Mesenchymal stem cell (in vitro differentiated cells and primary cell): Measurements from ENCODE around the gene DNAH14.
A peak's percentile ranks its signal among the peaks of the same experiment; 100 is the strongest.

ENCODE experiments used
- DNase-seq: peaks from one replicate; pipeline ENCODE4 v3.0.0-alpha.2; 2013
- H2AFZ ChIP-seq: one replicate; pipeline ENCODE4 v1.6.1; 2013; ENCODE audit warnings: low read depth, mild to moderate bottlenecking, control low read depth, inconsistent platforms, low read length, moderate library complexity
- H2AK5ac ChIP-seq: 2 replicates; pipeline ENCODE4 v1.6.1; 2013; ENCODE audit warnings: low read length, moderate library complexity, mild to moderate bottlenecking, inconsistent platforms; ENCODE audit not compliant: severe bottlenecking
- H2BK120ac ChIP-seq: one replicate; pipeline ENCODE4 v1.6.1; 2013; ENCODE audit warnings: low read depth, mild to moderate bottlenecking, inconsistent platforms, low read length, moderate library complexity
- H2BK12ac ChIP-seq, 2 experiments: one replicate each; pipeline ENCODE4 v1.6.1; 2013; ENCODE audit warnings: inconsistent platforms in 2 of 2, low read length in 2 of 2, mild to moderate bottlenecking in 2 of 2, moderate library complexity in 2 of 2, control low read depth in 1 of 2
- H2BK15ac ChIP-seq: one replicate; pipeline ENCODE4 v1.6.1; 2013; ENCODE audit warnings: mild to moderate bottlenecking, low read depth, inconsistent platforms; ENCODE audit not compliant: poor library complexity, severe bottlenecking
- H2BK5ac ChIP-seq: 2 replicates; pipeline ENCODE4 v1.6.1; 2013; ENCODE audit warnings: low read depth, mild to moderate bottlenecking, low read length, control low read depth, inconsistent platforms; ENCODE audit not compliant: poor library complexity, severe bottlenecking
- H3K14ac ChIP-seq, 2 experiments: one replicate each; pipeline ENCODE4 v1.6.1; 2013; ENCODE audit warnings: inconsistent platforms in 2 of 2, low read length in 2 of 2, control low read depth in 1 of 2, mild to moderate bottlenecking in 1 of 2, moderate library complexity in 1 of 2
- H3K18ac ChIP-seq, 2 experiments: one replicate each; pipeline ENCODE4 v1.6.1; 2013; ENCODE audit warnings: inconsistent platforms in 2 of 2, low read length in 2 of 2, control low read depth in 1 of 2, low read depth in 1 of 2, mild to moderate bottlenecking in 1 of 2
- H3K23ac ChIP-seq, 2 experiments: one replicate each; pipeline ENCODE4 v1.6.1; 2013; ENCODE audit warnings: inconsistent platforms in 2 of 2, low read length in 2 of 2, mild to moderate bottlenecking in 2 of 2, moderate library complexity in 2 of 2, control low read depth in 1 of 2
- H3K27ac ChIP-seq: 2 replicates; pipeline ENCODE4 v1.5.1; 2013; ENCODE audit warnings: mild to moderate bottlenecking, moderate library complexity, low read length, control low read depth, inconsistent platforms; ENCODE audit not compliant: poor library complexity, severe bottlenecking
- H3K27me3 ChIP-seq, 2 experiments: 2 replicates each; pipeline versions ENCODE4 v1.6.1 to v1.7.0; 2013; ENCODE audit warnings: low read length in 2 of 2, mild to moderate bottlenecking in 2 of 2, moderate library complexity in 2 of 2, control low read depth in 1 of 2, inconsistent platforms in 1 of 2; ENCODE audit not compliant: control insufficient read depth in 1 of 2, insufficient read depth in 1 of 2
- H3K36me3 ChIP-seq, 2 experiments: 2 replicates each; pipeline versions ENCODE4 v1.6.1 to v1.7.0; 2013; ENCODE audit warnings: low read length in 2 of 2, control low read depth in 1 of 2, inconsistent platforms in 1 of 2, low read depth in 1 of 2, mild to moderate bottlenecking in 1 of 2; ENCODE audit not compliant: insufficient read depth in 2 of 2, control insufficient read depth in 1 of 2
- H3K4ac ChIP-seq, 2 experiments: one replicate each; pipeline ENCODE4 v1.6.1; 2013; ENCODE audit warnings: inconsistent platforms in 2 of 2, low read length in 2 of 2, mild to moderate bottlenecking in 2 of 2, moderate library complexity in 2 of 2, control low read depth in 1 of 2, low read depth in 1 of 2
- H3K4me1 ChIP-seq: 2 replicates; pipeline ENCODE4 v1.6.1; 2013; ENCODE audit warnings: low read depth, low read length, control low read depth; ENCODE audit not compliant: control insufficient read depth, insufficient read depth
- H3K4me2 ChIP-seq: 2 replicates; pipeline ENCODE4 v1.6.1; 2013; ENCODE audit warnings: low read length, mild to moderate bottlenecking, inconsistent platforms; ENCODE audit not compliant: poor library complexity, severe bottlenecking
- H3K4me3 ChIP-seq, 2 experiments: 2 replicates each; pipeline versions ENCODE4 v1.5.1 to v1.7.0; 2013; ENCODE audit warnings: low read length in 2 of 2, mild to moderate bottlenecking in 2 of 2, control low read depth in 1 of 2, low read depth in 1 of 2; ENCODE audit not compliant: insufficient read depth in 1 of 2
- H3K79me1 ChIP-seq: replicated peaks from 2 replicates; pipeline ENCODE4 v1.6.1; 2013; ENCODE audit warnings: mild to moderate bottlenecking, control low read depth, low read length, inconsistent platforms; ENCODE audit not compliant: poor library complexity, severe bottlenecking
- H3K9ac ChIP-seq: 2 replicates; pipeline ENCODE4 v1.7.0; 2013; ENCODE audit warnings: mild to moderate bottlenecking, low read length, moderate library complexity
- H3K9me3 ChIP-seq: 2 replicates; pipeline ENCODE4 v1.7.0; 2013; ENCODE audit warnings: mild to moderate bottlenecking, low read length; ENCODE audit not compliant: control insufficient read depth
- H4K8ac ChIP-seq: one replicate; pipeline ENCODE4 v1.6.1; 2013; ENCODE audit warnings: inconsistent platforms, mild to moderate bottlenecking, low read length, moderate library complexity
- H4K91ac ChIP-seq: one replicate; pipeline ENCODE4 v1.6.1; 2013; ENCODE audit warnings: mild to moderate bottlenecking, low read length, inconsistent platforms
- WGBS: methylation state at CpG from one replicate; pipeline ENCODE4 v1.1.7; 2013; ENCODE audit warnings: mixed read lengths; 5-methylcytosine and 5-hydroxymethylcytosine counted together

Gene DNAH14

DNA sequence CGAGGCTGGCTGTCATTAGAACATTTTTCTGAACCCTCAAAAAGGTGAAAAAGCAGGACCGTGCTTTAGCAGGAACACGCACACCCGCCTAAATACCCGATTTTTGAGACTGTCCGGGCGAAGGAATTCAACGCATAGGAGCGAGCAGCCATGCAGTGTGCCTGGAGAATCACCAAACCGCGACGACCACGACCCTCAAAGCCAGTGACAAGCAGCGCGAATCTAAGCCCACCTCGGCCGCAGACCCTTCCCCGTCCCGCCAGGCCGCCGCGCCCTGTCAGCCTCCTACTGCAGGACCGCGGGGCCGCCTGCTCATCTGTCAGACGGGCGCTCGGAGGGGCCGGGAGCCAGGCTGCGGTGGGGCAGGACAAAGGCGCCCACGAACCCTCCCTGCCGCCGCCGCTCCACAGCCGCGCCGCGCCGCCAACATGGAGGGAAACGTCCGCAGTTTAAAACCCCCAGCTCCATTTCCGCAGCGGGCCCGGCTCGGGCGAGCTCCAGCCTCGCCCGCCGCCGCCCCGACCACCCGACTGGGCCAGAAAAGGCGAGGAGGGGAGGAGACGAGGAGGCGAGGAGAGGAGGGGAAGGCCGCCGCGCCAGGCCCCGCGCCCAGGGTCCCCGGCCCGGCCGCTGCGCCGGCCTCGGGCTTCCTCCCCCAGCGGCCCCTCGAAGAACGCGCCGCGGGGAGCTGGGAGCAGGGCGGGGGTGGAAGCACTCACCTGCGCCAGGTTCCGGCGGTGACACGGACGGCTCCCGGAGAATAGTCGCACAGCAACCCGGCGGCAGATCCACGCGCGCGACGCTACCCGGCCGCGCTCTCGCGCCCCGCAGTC lies 498.0 kb downstream of the DNAH14 start, which contains the start of gene LBR:
LBR (minus strand) TSS at position 804 of the 833 bp plus-strand sequence. CDS start 3,963 bp downstream, outside the sequence.
- peak within 1 kb of the TSS; percentile 87 for H2BK15ac ChIP-seq
- peak within 1 kb of the TSS; percentile 87 for H4K91ac ChIP-seq
- peak within 1 kb of the TSS; percentile 71 for H2BK120ac ChIP-seq
- peak within 1 kb of the TSS; percentile 83 for H3K27ac ChIP-seq
- H3K27me3 ChIP-seq: no peaks in the 10 kb centered on the region
- peaks cover 0 to 6% of the 10 kb centered on the region in 2 experiments for H3K36me3 ChIP-seq
- WGBS: under 1% methylated on average over 46 of the region's 94 CpGs
- peaks cover 10% of the 10 kb centered on the region for H3K4me1 ChIP-seq
- peak within 1 kb of the TSS in 1 of 2 experiments; percentile 86 for H3K14ac ChIP-seq
- H3K4me3 ChIP-seq: peak within 1 kb of the TSS; percentile 94 to 95
- peaks cover 2% of the 10 kb centered on the region for H3K79me1 ChIP-seq
- H3K4ac ChIP-seq: peak within 1 kb of the TSS; percentile 57 to 82
- DNase-seq: peak; percentile 62
- H3K18ac ChIP-seq: peak within 1 kb of the TSS; percentile 84 to 97
- no peak within 1 kb of the TSS for H2AK5ac ChIP-seq
- H2AFZ ChIP-seq: peak within 1 kb of the TSS; percentile 81
- no peak within 1 kb of the TSS for H2BK12ac ChIP-seq
- H3K4me2 ChIP-seq: peak within 1 kb of the TSS; percentile 92
- H3K9ac ChIP-seq: peak within 1 kb of the TSS; percentile 87
- H2BK5ac ChIP-seq: no peak within 1 kb of the TSS
- H3K9me3 ChIP-seq: no peaks in the 10 kb centered on the region
- H3K23ac ChIP-seq: peak within 1 kb of the TSS in 1 of 2 experiments; percentile 48
- H4K8ac ChIP-seq: peak within 1 kb of the TSS; percentile 84

DNA sequence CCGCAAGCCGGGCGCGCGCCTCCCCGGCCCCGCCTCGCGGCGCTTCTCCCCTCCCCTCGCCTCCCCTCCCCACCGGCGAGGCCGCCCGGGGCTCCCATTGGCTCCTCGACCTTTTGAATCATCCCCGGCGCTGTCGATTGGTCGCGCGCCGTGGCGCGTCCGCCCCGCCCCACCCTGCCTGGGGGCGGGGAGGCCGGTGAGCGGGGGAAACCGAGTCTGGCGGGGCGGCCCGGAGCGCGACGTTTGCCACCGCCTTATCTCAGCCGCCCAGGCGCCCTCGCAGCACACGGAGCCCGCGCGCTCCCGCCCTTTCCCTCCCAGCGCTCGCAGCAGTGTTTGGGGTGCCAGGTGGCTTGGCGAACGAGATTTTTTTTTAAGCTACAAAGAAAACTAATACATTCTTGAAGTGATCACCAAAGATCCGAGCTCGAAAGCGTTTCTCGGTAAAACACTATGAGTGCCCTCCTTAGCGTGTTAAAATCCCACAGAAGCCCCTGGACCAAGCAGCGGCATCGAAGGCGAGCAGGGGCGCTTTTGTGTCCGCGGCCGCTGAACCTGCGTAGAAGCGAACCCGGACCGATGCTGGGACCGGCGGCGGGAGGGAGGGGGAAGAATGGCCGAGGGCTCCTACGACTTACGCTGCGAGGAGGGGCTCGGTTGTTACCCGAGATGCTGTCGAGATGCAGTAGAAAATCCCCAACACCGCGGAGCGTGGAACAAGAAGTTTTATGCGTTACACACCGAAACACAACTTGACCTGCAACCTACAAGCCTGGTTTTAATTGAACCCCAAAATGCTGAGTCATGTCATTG lies 498.8 kb downstream of the DNAH14 start:
- Histone ChIP-seq H2BK15ac (peak overlapping the region; percentile 87), H3K27me3 (no peaks in the 10 kb centered on the region), H3K4me1 (peaks cover 9% of the 10 kb centered on the region), H3K9ac (peak overlapping the region; percentile 87), H3K9me3 (no peaks in the 10 kb centered on the region), H3K4me2 (peak overlapping the region; percentile 92), H3K79me1 (peaks cover 2% of the 10 kb centered on the region), H3K23ac (peak overlapping the region in 1 of 2 experiments; percentile 14), H2BK5ac (no peak overlapping the region), H2AFZ (peak overlapping the region; percentile 81), H2AK5ac (no peak overlapping the region), H3K36me3 (peaks cover 0 to 6% of the 10 kb centered on the region in 2 experiments), H4K91ac (peak overlapping the region; percentile 87), H4K8ac (peak overlapping the region; percentile 84), H3K27ac (peak overlapping the region; percentile 83), H3K14ac (no peak overlapping the region), H3K4me3 (peak overlapping the region; percentile 94 to 95), H3K4ac (peak overlapping the region in 1 of 2 experiments; percentile 82), H2BK12ac (no peak overlapping the region), H3K18ac (peak overlapping the region; percentile 84 to 97), H2BK120ac (peak overlapping the region; percentile 71)
- under 1% methylated on average over 56 of the region's 81 CpGs for WGBS
- DNase-seq: peak; percentile 91

DNA sequence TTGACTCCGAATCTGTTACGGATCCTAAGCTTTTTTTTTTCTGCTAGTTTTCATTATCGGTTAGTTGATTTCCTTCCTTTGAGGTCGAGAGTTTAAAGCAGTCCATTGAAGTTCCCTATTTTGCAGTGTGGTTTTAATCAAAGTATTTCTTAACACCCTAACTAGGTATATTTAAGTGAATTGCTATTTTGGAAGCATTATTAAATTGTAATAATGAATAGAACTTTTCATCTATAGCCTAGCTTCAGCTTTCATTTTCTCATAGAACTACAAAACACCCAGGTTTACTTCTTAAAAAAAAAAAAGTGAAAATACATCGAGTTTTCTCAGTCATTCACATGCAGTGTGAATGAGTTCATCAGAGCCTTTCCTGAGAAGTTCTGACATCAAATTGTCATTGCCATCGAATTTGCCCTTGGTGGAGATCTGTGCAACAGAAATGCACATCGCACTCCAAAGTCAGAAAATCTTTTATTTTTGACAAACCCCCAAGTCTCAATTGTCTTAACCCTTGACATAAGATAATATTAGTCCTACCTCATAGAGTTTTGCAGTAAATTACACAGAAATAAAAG lies 499.5 kb downstream of the DNAH14 start:
- peak overlapping the region; percentile 87 for H3K9ac ChIP-seq
- H3K9me3 ChIP-seq: no peaks in the 10 kb centered on the region
- H2BK15ac ChIP-seq: no peak overlapping the region
- H2AK5ac ChIP-seq: no peak overlapping the region
- H2AFZ ChIP-seq: no peak overlapping the region
- H3K4me2 ChIP-seq: peak overlapping the region; percentile 92
- no peak overlapping the region for H2BK12ac ChIP-seq
- peaks cover 7% of the 10 kb centered on the region for H3K4me1 ChIP-seq
- DNase-seq: no peak
- H3K4ac ChIP-seq: no peak overlapping the region
- H3K79me1 ChIP-seq: no peaks in the 10 kb centered on the region
- H3K23ac ChIP-seq: no peak overlapping the region
- H2BK120ac ChIP-seq: no peak overlapping the region
- peak overlapping the region; percentile 83 for H3K27ac ChIP-seq
- H4K91ac ChIP-seq: no peak overlapping the region
- no peak overlapping the region for H4K8ac ChIP-seq
- H3K14ac ChIP-seq: no peak overlapping the region
- peaks cover 0 to 5% of the 10 kb centered on the region in 2 experiments for H3K27me3 ChIP-seq
- H2BK5ac ChIP-seq: peak overlapping the region; percentile 33
- H3K4me3 ChIP-seq: peak overlapping the region; percentile 94 to 95
- H3K18ac ChIP-seq: peak overlapping the region in 1 of 2 experiments; percentile 84
- 41% methylated on average over 5 of the region's 7 CpGs for WGBS
- H3K36me3 ChIP-seq: peaks cover 0 to 6% of the 10 kb centered on the region in 2 experiments
